HPDE6-E6E7 (cell line): Measurements from ENCODE around the gene SLC24A3.

ENCODE experiments used
- DNase-seq: peaks from one replicate; pipeline ENCODE4 v3.0.0; 2011; ENCODE audit warnings: missing footprints; ENCODE audit errors: extremely low spot score

Gene SLC24A3

DNA sequence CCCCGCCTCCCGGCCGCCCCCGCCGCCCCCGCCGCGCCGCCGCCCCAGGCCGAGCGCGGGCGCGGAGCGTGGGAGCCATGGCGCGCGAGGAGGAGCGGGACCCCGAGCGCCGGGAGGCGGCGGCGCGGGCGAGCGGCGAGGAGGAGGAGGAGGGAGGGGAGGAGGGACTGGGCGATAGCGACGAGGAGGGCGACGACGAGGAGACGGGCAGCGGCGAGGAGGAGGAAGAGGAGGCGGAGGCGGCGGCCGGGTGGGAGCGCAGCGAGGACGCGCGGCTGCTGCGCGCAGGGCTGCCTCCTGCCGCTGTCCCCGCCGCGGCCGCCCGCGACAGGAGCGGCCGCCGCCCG is at the start of gene SLC24A3:
TSS of gene SLC24A3 (plus strand) at position 174 of the 347 bp plus-strand sequence.
- DNase-seq, result no peak

DNA sequence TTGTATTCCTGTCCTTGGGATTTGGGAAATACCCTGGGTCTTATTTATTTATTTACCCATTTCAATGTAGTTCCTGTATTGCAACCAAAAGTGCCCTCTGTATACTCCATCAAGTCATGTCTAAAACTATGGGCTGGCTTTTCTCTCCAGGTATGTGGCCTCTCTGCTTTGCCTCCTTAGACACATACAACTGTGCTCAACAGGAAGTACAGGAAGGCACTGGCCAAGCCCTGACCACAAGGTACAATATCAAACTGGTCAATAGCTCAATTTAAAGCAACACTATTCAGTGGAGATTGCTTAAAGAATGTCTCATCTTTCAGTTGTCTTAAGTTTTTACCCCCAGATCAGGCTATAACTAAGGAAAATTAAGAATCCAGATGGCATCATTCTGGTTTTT is 42.3 kb upstream of the SLC24A3 start:
- DNase-seq, result no peak

DNA sequence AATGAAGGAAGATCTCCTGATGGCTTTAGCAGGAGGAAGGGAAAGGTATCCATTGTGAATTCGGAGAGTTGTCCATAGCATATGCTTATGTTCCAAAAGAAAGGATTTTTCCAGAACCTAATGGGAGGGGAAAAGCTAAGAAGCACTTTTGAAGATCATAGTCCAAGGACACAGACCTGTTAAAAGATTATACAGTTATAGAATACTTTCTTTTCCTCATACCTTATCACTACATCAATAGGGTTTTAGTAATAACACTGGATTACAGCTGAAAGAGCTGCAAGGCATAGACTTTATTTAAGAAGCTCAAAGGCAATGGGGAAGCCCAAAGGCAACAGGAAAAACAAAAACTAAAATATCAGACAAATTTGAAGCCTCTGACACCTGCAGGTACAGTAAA is 39.8 kb upstream of the SLC24A3 start:
- no peak for DNase-seq

DNA sequence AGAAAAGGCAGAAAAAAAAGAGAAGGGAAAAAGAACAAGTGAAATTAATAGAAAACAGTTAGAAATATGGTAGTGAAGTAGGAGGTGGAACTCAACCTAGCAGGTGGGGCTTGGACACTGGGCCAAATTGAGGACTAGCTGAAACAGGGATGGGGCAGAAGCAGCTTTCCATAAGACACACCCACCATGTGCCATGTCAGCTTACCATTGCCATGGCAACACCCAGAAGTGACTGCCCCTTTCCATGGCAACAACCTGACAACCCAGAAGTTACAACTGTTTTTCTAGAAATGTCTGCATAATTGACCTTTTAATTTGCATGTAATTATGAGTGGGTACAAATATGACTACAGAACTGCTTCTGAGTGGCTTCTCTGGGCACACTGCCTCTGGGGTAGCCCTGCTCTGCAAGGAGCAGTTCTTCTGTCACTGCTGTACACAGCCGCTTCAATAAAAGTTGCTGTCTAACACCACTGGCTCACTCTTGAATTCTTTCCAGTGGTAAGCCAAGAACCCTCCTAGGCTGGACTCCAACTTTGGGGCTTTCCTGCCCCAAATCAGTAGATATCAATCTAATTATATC is 35.9 kb upstream of the SLC24A3 start:
- DNase-seq, result no peak

DNA sequence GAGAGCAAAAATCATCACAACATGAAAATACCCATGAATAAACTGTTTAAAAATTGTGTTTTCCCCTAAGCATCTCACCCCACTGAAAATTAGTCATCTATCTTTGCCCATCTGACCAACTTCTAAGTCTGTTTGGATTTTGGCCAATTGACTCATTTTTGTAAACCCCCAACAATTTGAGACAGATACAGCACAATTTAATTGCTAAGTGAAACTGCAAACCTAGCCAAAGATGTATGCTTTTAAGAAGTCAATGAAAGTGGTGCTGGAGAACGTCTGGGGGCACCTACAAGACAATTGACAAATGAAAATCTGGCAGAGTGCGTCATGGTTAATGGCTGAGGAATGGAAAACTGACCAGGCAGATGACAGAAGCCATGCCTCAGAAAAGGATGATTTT is 30.9 kb upstream of the SLC24A3 start:
- no peak for DNase-seq

DNA sequence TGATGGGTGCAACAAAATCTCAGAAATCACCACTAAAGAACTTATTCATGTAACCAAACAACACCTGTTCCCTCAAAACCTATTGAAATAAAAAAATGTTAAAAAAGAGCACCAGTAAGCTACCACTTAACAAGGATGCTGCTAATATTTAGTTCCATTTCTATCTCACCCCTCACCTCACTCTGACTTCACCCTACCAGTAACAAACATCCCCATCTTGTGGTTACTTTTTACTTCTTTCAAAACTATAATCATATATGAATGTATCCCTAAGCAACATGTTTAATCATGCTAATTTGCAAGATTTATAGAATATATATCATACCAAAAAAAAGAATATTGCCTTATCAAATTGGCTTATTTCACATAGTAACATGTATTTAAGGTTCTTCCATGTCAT is 27.4 kb upstream of the SLC24A3 start:
- no peak for DNase-seq

DNA sequence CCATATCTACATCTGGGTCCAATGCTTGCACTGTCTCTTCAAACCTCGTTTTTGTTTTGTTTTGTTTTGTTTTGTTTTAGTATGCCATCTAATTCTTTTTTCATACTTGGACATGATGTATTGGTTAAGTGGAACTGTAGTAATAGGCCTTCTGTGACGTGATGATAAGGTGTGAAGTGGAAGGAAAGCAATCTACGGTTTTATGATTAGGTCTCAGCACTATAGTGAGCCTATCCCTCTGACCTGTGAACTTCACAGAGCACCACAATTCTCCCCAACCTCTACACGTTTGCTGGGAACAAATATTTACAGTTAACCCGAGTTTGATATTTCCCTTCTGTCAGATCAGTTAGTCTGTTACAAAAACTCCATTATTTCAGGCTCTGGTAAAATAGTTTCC is 19.1 kb upstream of the SLC24A3 start:
- DNase-seq, result no peak

DNA sequence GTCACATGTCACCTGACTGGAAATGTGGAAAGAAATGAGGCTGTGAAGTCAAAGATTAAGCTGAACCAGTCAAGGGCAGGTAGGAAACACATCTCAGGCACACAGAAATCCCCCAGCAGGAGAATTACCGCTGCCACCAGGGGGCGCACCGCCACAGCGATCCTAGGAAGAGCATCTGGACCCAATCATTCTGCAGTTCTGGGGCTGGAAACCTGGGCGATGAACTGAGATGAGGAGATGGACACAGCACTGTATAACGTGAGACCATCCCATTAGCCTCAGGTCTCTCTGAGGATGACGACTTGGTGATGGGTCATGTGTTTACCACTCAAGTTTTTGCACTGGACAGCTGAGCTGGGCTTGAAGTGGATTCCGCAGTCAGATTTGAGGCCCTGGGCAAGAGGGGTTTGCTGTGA is 6.5 kb upstream of the SLC24A3 start:
- DNase-seq, result no peak

DNA sequence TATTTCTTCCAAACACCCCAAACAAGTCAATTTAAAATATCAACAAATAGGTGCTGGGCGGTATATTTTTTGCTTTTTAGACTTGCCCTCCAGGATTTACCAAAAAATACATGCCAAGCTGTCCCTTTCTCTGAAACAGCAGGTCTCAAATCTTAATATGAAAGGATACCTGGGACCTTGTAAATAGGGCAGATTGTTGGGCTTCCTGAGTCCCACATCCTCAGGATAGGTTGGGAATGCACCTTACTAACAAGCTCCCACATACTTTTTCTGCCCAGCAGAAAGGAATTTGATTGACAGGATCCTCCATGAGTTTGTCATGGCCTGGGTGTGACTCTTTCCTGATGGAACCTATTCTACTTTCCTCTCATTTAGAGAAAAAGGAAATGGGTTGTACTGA is 4.9 kb upstream of the SLC24A3 start:
- DNase-seq, result no peak

DNA sequence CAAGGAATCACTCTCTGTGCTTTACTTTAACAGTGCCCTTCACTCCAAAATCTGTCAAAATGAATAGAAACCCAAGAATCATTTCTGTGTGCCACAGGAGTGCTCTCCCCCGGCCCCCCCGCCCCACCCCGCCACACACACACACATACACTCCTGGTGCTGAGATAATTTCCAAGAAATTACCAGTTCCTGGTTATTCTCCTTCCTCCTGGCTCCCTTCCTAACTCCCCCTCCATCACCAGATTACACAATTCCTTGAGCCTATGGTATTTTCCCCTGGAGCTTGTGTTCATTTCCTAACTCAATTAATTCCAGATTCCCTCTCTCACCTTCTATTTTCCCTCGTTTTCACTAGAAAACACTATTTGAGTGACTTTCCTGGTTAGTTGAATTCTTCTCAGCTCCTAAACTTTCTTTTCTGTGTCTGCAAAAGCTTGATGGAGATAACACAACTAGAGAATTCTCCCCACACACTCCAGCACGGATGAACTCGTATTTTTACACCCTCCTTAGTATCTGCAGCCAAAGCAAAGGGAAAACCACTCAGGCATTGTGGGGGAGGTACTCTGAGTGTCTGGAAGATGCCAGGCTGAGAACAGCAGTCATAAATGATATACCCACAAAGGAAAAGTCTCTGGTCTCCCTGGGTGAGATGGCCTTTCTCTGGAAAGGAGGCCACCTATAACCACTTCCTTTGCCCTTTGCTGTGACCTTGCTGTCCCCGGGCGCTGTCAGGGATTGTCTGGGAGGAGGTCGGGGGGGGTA is 1.9 kb upstream of the SLC24A3 start:
- no peak for DNase-seq

DNA sequence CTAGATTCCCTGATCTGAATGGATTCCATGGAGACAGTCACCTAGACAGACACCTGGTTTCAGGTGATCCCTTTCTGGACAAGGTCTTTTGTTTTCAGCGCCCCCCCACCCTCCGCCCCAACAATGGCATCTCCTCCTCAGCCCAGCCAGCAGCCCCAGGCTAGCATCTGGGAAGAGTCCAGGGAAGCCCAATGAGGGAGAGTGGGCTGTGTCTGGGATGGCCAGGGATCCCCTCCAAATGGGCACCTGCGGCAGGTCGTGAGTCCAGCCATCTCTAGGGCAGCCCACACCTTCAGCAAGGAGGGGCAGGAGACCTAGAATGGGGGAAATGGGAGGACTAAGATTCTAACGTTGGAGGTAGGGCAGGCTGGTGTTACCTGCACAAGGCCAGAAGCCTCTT is 1.2 kb upstream of the SLC24A3 start:
- no peak for DNase-seq

DNA sequence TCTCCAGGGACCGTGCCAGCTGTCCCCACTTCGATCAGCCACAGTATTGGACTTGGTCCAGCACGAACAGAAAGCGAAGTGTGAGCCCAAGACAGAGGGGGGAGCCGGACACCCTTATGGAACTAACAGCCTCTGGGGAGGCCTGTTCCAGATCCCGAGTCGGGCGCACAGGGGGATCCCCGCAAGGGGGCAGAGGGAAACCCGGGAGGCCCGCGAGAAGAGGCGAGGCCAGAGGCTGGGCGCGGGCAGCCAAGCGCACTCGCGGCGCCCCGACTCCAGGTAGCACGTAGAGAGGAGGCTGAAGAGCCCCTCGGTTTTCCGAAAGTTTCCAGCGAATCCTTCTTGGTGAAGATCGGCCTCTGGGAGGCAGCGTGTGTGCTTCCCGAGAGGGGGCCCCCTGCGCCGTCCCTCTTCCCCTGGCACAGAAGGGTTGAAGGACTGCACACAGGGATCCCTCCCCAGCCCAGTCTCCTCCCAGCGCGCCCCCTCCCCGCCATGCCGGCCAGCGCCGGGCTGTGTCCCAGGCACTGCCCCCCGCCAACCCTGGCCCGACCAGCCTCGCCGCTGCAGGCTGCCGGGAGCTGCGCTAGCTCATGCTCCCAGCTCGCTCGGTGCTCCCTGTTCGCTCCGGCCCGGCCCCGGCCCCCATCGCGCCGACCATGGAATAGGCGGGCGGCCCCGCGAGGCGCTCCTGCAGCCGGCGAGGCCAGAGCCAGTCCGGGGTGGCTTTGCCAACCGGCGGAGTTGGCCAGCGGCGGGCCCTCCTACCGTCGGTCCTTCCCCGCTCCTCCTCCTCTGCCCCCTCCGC is 577 bp upstream of the SLC24A3 start:
- no peak for DNase-seq

DNA sequence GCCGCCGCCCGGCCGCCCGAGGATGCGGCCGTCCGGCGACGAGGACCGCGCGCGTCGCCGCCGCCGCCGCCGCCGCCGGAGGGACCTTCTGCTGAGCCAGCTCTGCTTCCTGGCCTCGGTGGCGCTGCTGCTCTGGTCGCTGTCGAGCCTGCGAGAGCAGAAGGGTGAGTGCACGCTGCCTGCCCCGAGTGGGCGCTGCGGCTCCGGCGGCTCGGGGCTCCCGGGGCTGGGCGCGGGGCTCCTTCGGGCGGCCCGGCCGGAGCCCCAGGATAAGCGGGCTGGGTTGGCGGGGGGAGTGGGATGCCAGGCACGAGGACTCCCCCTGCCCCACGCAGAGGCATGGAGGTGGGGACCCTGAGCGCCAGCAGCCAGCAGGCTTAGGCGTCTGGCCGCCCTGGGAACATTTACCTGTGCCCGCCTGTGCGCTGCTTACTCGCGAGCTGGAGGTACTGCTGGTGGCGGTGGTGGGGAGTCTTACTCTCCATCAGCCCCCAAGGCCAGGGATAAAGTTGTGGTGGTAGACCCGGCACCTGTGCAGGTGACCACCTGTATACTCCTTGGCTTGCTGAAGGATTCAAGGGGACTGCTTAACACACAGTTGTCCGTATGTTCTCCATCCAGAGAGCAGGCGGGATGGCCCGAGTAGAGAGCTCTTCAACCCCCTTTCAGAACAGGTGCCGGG is 520 bp downstream of the SLC24A3 start:
- no peak for DNase-seq

DNA sequence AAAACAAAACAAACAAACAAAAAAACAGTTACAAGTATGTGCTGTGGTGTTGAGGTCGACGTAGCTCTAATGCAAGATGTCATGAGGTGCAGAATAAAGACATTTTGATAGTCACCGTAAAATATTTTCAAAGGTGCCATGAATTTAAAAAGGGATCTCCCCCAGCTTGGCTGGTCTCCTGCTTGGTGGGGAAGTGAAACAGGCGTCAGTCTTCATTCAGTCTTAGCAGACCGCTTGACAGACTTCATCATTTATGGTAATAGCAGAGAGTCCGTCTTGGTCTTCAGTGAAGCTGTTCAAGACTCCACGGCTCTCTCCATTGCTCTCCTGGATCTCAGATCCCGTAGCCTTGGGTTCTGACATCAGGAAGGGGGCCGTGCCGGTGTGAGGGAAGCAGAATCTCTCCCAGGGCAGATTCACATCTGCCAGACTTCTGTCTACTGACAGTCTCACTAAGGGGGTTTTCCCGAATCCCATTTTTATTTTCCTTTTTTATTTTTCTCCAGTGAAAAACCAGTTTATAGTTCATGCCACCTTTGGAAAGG is 1.6 kb downstream of the SLC24A3 start:
- DNase-seq, result no peak

DNA sequence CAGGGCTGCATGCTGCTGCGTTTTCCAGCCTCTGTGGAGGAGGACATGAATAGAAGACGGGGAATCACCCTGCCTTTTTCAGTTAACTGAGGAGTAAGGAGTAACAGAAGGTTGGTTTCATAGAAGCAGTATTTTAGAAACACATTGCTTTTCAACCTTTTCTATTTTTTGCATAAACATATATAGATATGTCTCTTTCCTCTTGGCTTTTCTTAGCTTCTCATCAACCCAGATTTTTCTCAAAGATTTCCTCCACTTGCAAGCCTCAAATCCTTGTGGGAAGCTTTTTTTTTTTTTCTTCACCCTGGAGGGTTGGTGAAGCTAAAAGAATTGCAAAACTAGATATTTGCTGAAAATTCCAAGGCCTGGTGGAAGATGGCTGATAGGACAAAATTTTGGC is 6.0 kb downstream of the SLC24A3 start:
- no peak for DNase-seq

DNA sequence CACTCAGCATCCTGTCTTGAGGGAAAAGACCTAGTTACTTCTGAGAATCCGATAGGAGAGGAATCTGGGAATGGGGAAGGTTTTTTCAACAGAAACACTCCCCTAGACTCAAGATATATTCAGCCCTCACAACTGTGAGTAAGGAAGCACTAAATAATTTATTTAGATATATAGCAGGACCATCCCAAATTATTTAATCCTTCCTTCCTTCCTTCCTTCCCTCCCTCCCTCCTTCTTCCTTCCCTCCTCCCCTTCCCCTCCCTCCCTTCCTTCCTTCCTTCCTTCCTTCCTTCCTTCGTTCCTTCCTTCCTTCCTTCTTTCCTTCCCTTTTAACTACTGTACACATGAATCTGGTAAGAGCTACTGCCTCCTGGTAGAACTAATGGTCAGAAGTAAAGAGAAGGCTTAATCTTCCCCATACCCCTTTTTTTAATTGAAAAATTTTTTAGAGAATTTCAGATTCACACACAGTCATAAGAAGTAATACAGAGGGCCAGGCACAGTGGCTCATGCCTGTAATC is 10.1 kb downstream of the SLC24A3 start:
- no peak for DNase-seq

DNA sequence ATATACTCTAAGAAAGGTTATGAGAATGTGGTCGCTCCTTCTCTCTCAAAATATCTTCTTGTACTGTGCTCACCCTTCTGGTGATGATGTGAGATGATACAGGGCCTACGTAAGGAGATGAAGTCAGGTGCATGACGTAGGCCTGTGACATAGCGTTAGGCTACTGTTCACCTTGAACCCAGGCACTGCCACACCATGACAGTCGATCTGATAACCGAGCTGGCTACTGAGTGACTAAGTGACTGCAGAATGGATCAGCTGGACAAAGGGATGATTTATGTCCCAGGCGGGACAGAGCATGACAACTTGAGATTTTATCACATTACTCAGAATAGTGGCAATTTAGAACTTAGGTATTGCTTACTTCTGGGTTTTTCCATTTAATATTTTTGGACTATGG is 11.2 kb downstream of the SLC24A3 start:
- no peak for DNase-seq

DNA sequence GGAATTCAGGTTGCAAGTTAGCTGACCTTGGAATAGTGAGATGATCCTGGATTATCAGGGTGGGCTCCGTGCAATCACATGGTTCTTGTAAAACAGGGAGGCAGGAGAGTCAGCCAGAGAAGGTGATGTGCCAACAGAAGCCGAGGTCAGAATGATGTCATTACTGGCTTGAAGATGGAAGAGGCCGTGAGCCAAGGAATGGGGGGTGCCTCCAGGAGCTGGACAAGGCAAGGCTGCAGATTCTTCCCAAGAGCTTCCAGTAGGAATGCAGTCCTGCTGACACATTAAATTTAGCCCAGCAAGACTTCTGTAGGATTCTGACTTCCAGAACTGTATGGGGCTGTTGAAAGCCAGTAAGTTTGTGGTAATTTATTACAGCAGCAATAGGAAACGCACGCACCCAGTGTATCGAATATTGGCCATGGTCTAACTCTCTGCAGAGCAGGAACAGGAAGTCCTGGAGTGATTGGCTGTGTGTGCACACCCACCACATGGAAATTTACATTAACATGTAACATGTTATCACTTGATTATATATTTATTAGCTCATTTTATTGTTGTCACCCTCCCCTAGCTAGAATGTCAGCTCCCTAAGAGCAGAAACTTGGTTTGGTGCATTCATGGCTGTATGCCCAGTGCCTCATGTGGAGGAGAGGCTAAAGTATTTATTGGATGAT is 19.1 kb downstream of the SLC24A3 start:
- no peak for DNase-seq

DNA sequence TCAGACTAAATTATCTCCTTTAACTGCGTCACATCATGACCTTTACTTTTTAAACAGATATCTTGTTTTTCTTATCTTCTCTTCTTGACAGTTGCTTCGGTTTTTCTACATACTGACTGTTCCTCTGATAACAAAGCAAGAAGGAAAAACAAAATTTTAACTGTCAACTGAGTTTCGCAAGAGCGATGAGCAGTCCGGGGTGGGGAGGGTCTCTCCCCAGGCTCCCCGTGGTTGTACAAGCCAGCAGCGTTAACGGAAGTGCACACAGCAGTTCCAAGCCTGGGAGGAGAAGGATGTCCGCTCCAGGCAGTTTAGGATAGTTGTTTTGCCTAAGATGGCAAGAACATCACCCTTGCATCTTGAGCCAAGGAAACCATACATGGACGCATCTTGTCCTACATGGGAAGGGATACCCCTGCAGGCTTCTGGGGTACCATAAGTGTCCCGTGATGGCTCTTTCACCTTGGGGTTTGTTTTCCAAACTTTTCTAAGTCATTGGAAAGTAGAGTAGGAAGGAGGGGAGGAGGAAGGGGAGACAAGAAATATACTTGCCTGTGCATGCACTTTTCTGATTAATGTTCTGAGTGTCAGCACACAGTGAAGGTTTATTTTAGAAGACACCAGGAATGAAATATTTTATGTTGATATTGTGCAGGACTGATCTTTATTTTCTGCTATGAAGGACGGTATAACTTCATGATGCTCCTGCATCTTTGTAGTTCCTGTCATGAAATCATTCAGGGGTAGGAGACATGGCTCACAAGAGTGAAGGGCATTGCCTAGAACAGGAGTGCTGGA is 20.8 kb downstream of the SLC24A3 start:
- no peak for DNase-seq

DNA sequence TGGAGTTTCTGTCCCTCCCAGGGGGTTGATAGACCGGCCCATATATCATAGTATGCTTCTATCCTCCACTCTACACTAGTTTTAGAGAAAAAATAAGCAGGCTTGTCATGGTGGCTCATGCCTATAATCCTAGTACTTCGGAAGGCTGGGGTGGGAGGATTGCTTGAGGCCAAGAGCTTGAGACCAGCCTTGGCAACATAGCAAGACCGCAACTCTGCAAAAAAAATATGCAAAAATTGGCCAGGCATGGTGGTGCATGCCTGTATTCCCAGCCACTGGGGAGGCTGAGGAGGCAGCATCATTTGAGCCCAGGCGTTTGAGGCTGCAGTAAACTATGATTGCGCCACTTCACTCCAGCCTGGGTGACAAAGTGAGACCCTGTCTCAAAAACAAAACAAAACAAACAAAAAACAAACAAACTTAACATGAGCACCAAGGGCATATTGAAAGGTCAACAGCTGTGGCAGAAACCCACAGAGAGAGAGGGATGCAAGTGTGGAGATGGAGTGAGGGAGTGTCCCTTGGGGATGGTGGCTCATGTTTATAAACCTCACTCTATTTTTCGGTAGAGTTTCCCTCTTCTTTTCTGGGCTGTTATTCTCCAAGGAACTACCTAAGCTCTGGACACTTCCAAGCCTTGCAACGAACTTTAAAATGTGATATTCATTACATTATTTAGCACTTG is 24.1 kb downstream of the SLC24A3 start:
- DNase-seq, result no peak
